Uterus (tissue), 4 donors: Measurements from ENCODE around the gene PLA2G2D. TPM values are rescaled to one million over a fixed set of nuclear protein-coding genes. Genes with fewer than 3 reads are reported as not detected.
A peak's percentile ranks its signal among the peaks of the same experiment; 100 is the strongest.

Experiments used
- DNase-seq, 2 donors: peaks; one replicate each; pipeline ENCODE4 v3.0.0-alpha.2; 2019 to 2020
- H3K27ac ChIP-seq, 2 donors: fragments of 200-600 bp; sonication (generic); 1 replicate in 1 of 2; 2 replicates in 1 of 2; pipeline ENCODE4 v1.5.1; 2016 to 2018
- H3K27me3 ChIP-seq, 2 donors: fragments of 200-600 bp; sonication (generic); one replicate each; pipeline ENCODE4 v1.5.1; 2018 to 2019; ENCODE audit warnings: control low read depth in 1 of 2
- H3K36me3 ChIP-seq, 2 donors: fragments of 200-600 bp; sonication (generic); one replicate each; pipeline ENCODE4 v1.5.1; 2019; ENCODE audit warnings: control low read depth in 1 of 2
- H3K4me1 ChIP-seq, 2 donors: fragments of 200-600 bp; sonication (generic); one replicate each; pipeline ENCODE4 v1.5.1; 2018 to 2019; ENCODE audit warnings: control low read depth in 1 of 2
- H3K4me3 ChIP-seq, 2 donors: fragments of 200-600 bp; sonication (generic); 1 replicate in 1 of 2; 2 replicates in 1 of 2; pipeline ENCODE4 v1.5.1; 2018 to 2019; ENCODE audit warnings: mild to moderate bottlenecking in 1 of 2
- H3K9me3 ChIP-seq, 2 donors: fragments of 200-600 bp; sonication (generic); one replicate each; pipeline ENCODE4 v1.5.1; 2019; ENCODE audit warnings: control low read depth in 1 of 2
- CTCF ChIP-seq, 4 experiments: fragments of 200-600 bp in 2 of 4; fragments of 450-650 bp in 2 of 4; sonication (generic) in 2 of 4; IDR thresholded peaks; one replicate each; pipeline ENCODE4 v1.5.1; 2016 to 2019; ENCODE audit warnings: antibody characterized with exemption in 4 of 4, mild to moderate bottlenecking in 2 of 4, moderate library complexity in 1 of 4
- POLR2A ChIP-seq, 2 donors: fragments of 450-650 bp; IDR thresholded peaks; one replicate each; pipeline ENCODE4 v1.6.1; 2016; ENCODE audit warnings: antibody characterized with exemption in 2 of 2, mild to moderate bottlenecking in 1 of 2, moderate library complexity in 1 of 2
- intact Hi-C: fragments of 100-400 bp; cut with DNase I; formaldehyde crosslinking; loops from one replicate; pipeline ENCODE4 v1.15.1; 2023; ENCODE audit warnings: low total_unique reads
- total RNA-seq, 4 donors: library from RNA; depleted of rRNA in 3 of 4; stranded (reverse); fragments of >200 nt in 3 of 4; gene quantifications; one replicate each; pipeline versions ENCODE4 v1.1.0 to v1.2.4, GENCODE V29; 2014 to 2023
- donor health status: DM: yes; HTN: yes; CAD: no.

Gene PLA2G2D
- total RNA-seq, 4 donors from 2014 or later = not detected

GRCh38 chr1:20105856-20106255 lies 13.5 kb downstream of the PLA2G2D start:
- intact Hi-C loops = no loop called here
- no peak overlapping the region for H3K4me3 ChIP-seq
- TF ChIP-seq CTCF (IDR thresholded peaks at IDR 0.05) (no peak), POLR2A (IDR thresholded peaks at IDR 0.05) (no peak)
- DNase-seq = no peak
- H3K27me3 ChIP-seq = no peaks in the 10 kb centered on the region
- H3K27ac ChIP-seq = no peak overlapping the region
- H3K9me3 ChIP-seq = no peaks in the 10 kb centered on the region
- H3K36me3 ChIP-seq = no peaks in the 10 kb centered on the region
- peaks cover 0 to 11% of the 10 kb centered on the region in 2 donors for H3K4me1 ChIP-seq

GRCh38 chr1:20102875-20103274 lies 16.5 kb downstream of the PLA2G2D start:
- intact Hi-C loops = no loop called here
- no peaks in the 10 kb centered on the region for H3K36me3 ChIP-seq
- no peaks in the 10 kb centered on the region for H3K4me1 ChIP-seq
- no peaks in the 10 kb centered on the region for H3K9me3 ChIP-seq
- no peak overlapping the region for H3K4me3 ChIP-seq
- no peak overlapping the region for H3K27ac ChIP-seq
- no peaks in the 10 kb centered on the region for H3K27me3 ChIP-seq
- TF ChIP-seq POLR2A (IDR thresholded peaks at IDR 0.05) (no peak), CTCF (IDR thresholded peaks at IDR 0.05) (no peak)
- no peak for DNase-seq

- TF ChIP-seq CTCF (IDR thresholded peaks at IDR 0.05) (peak; percentile 40 to 77 (median 62)), POLR2A (IDR thresholded peaks at IDR 0.05) (no peak)
- peak in 1 of 2 donors; percentile 21 for DNase-seq
- H3K36me3 ChIP-seq = no peaks in the 10 kb centered on the region
- H3K4me1 ChIP-seq = no peaks in the 10 kb centered on the region
- H3K27ac ChIP-seq = no peak overlapping the region
- no peaks in the 10 kb centered on the region for H3K9me3 ChIP-seq
- H3K27me3 ChIP-seq = no peaks in the 10 kb centered on the region
- intact Hi-C loops = no loop called here
- no peak overlapping the region for H3K4me3 ChIP-seq
Observed at GRCh38 chr1:20100632-20101355, 18.5 kb downstream of the PLA2G2D start.

GRCh38 chr1:20099533-20099932 lies 19.8 kb downstream of the PLA2G2D start:
- intact Hi-C loops = no loop called here
- Histone ChIP-seq H3K4me3 (no peak overlapping the region), H3K4me1 (no peaks in the 10 kb centered on the region), H3K9me3 (no peaks in the 10 kb centered on the region), H3K36me3 (no peaks in the 10 kb centered on the region), H3K27me3 (no peaks in the 10 kb centered on the region), H3K27ac (no peak overlapping the region)
- DNase-seq = no peak
- TF ChIP-seq CTCF (IDR thresholded peaks at IDR 0.05) = no peak
- TF ChIP-seq POLR2A (IDR thresholded peaks at IDR 0.05) = no peak

- H3K9me3 ChIP-seq = no peaks in the 10 kb centered on the region
- H3K36me3 ChIP-seq = no peaks in the 10 kb centered on the region
- intact Hi-C loops = no loop called here
- TF ChIP-seq CTCF (IDR thresholded peaks at IDR 0.05) (no peak), POLR2A (IDR thresholded peaks at IDR 0.05) (no peak)
- no peaks in the 10 kb centered on the region for H3K27me3 ChIP-seq
- no peak overlapping the region for H3K4me3 ChIP-seq
- no peaks in the 10 kb centered on the region for H3K4me1 ChIP-seq
- DNase-seq = no peak
- no peak overlapping the region for H3K27ac ChIP-seq
Observed at GRCh38 chr1:20096840-20097447, 22.4 kb downstream of the PLA2G2D start.
